HG03439 (cell line): ENCODE data around the gene MTHFSD.

ENCODE experiments used
- ATAC-seq: cut with Tn5 transposase; IDR thresholded peaks from one replicate; pipeline ENCODE4 v1.9.1; 2021; ENCODE audit warnings: mild to moderate bottlenecking, moderate library complexity; ENCODE audit not compliant: unreplicated experiment

MTHFSD gene

DNA sequence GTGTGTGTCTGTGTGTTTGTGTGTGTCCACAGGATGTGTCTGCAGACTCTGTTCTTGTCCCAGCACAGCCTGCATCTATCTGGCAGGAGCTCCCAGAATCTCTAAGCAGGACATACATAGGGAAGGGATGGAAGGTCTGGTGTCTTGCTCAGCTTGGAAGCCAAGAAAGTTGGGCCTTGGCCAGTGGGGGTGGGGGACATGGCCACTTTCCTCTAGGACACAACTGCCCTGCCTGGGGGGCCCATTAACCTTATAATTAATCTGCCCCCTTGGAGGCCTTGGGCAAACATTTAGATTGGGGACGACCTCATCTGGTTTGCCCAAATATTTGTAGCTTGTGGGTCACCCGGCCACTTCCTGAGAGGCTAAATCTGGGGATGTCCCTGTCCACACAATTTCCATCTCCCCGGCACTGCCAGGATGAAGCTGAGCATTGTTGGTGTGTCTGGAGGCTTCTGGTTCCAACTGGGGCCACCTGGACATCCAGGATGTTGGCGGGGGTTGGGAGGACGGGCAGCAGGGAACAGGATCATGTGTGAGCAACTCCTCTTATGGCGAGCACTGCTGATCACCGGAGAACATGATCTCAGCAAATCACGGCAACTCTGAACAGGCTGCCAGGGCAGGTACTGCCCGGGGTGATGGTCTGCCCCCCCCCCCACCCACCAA lies 61.9 kb downstream of the MTHFSD start:
- no peak for ATAC-seq

DNA sequence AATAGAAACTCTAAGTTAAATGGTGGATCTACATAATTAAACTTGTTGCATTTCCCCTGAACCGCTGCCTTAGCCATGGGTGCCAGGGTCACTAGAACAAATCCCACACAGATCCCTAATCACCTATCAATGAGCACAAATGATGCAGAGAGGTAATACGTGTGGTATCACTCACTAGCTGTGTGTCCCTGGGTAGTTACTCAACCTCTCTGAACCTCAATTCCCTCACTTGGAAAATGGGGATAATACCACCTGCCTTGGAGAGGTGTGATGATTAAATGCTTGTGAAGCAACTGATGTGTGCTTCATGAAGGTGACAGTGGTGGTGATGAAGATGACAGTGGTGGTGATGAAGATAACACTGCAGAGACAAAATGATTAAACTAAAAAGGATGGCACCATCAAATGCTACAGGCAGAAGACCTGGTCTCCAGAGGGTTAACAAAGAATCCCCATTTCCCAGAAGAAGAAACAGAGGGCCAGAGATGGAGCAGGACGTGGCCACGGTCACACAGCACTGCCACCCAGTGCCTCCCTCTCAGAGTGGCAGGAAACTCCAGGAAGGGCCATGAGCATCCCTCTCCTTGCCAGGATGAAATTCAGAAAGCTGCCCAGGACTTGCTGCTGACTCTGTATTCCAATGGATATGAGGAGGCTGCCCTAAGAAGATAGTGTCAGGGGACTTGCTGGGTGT lies 62.6 kb downstream of the MTHFSD start:
- ATAC-seq = no peak

GRCh38 chr16:86491640-86492023 lies 63.4 kb downstream of the MTHFSD start:
- ATAC-seq = no peak

DNA sequence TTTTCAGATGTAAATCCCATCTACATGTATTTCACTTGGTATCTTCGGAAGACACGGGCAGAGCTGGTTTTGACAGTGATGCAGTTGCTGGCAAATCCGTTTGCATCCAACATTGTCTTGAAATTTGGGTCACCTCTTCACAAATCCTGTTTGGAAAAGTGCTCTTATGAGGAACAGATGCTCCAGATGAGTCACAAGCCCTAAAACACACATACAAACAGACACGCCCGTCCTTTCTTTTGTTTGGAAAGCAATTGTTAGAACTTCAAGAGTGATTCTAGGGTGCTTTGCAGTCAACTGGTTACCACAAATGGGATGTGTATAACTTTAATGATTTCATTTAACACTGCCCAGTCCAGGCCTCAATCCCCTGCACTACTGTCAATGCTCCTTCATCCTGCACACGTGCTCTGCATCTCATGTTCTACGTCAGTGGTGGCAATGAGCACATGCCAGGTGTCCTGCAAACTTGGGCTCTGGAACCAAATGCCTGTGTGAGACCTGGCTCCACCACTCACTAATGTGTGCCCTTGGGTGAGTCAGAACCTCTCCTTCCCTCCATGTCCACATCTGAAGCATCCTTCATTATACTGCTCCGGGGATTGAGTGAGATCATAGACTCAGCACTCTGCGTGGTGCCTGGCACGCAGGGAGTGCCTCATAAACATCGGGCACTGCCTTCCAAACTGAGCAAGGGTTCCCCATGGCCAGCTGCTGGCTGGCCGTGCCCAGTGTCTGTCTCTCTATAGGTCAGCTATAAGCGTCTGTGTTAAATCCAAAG lies 64.0 kb downstream of the MTHFSD start:
- no peak for ATAC-seq

GRCh38 chr16:86485746-86486145 lies 69.3 kb downstream of the MTHFSD start:
- no peak for ATAC-seq

- ATAC-seq = no peak
Observed at GRCh38 chr16:86484240-86484639, 70.8 kb downstream of the MTHFSD start.

- no peak for ATAC-seq
Observed at GRCh38 chr16:86481607-86482006, 73.4 kb downstream of the MTHFSD start.

GRCh38 chr16:86480444-86480843 lies 74.6 kb downstream of the MTHFSD start:
- no peak for ATAC-seq
